ENCODE data around the gene EVI5.
"Not testable (repeated sequence)": the region's sequence is repeated elsewhere in the genome, so short reads cannot be mapped to it uniquely, and the experiment has no call there.

The EVI5 gene

GRCh38 chr1:92536211-92536979 is 248.5 kb downstream of the EVI5 start:
- Histone ChIP-seq H3K9ac (ENCODE audit: low read length) (no peak overlapping the region), H3K27me3 (replicated peaks; ENCODE audit: control insufficient read depth, insufficient read depth, low read length) (no peaks in the 10 kb centered on the region), H3K4me3 (ENCODE audit: low read length) (no peak overlapping the region), H3K4me1 (ENCODE audit: control insufficient read depth, insufficient read depth, low read length) (peaks cover 16% of the 10 kb centered on the region), H3K36me3 (ENCODE audit: control insufficient read depth, insufficient read depth, low read length, severe bottlenecking) (no peaks in the 10 kb centered on the region), H3K9me3 (ENCODE audit: control insufficient read depth, low read length) (no peaks in the 10 kb centered on the region)
- DNase-seq (ENCODE audit: low read depth): no peak

GRCh38 chr1:92532371-92532770 is 252.5 kb downstream of the EVI5 start:
- H3K9me3 ChIP-seq (ENCODE audit: control insufficient read depth, low read length); H3K9ac ChIP-seq (ENCODE audit: low read length); H3K36me3 ChIP-seq (ENCODE audit: control insufficient read depth, insufficient read depth, low read length, severe bottlenecking); H3K4me3 ChIP-seq (ENCODE audit: low read length); H3K4me1 ChIP-seq (ENCODE audit: control insufficient read depth, insufficient read depth, low read length); DNase-seq (ENCODE audit: low read depth); H3K27me3 ChIP-seq (replicated peaks; ENCODE audit: control insufficient read depth, insufficient read depth, low read length): not testable (repeated sequence)

GRCh38 chr1:92531939-92532338 is 253.0 kb downstream of the EVI5 start:
- not testable (repeated sequence) for H3K9me3 ChIP-seq (ENCODE audit: control insufficient read depth, low read length); H3K36me3 ChIP-seq (ENCODE audit: control insufficient read depth, insufficient read depth, low read length, severe bottlenecking); H3K4me3 ChIP-seq (ENCODE audit: low read length); DNase-seq (ENCODE audit: low read depth); H3K9ac ChIP-seq (ENCODE audit: low read length); H3K4me1 ChIP-seq (ENCODE audit: control insufficient read depth, insufficient read depth, low read length); H3K27me3 ChIP-seq (replicated peaks; ENCODE audit: control insufficient read depth, insufficient read depth, low read length)

- H3K4me1 ChIP-seq (ENCODE audit: control insufficient read depth, insufficient read depth, low read length): no peaks in the 10 kb centered on the region
- peaks cover 4% of the 10 kb centered on the region for H3K36me3 ChIP-seq (ENCODE audit: control insufficient read depth, insufficient read depth, low read length, severe bottlenecking)
- H3K9ac ChIP-seq (ENCODE audit: low read length): no peak overlapping the region
Measured at GRCh38 chr1:92527670-92528069, 257.2 kb downstream of the EVI5 start.

GRCh38 chr1:92524944-92525590 is 259.8 kb downstream of the EVI5 start:
- H3K4me3 ChIP-seq (ENCODE audit: low read length); H3K36me3 ChIP-seq (ENCODE audit: control insufficient read depth, insufficient read depth, low read length, severe bottlenecking); H3K27me3 ChIP-seq (replicated peaks; ENCODE audit: control insufficient read depth, insufficient read depth, low read length); H3K9me3 ChIP-seq (ENCODE audit: control insufficient read depth, low read length); H3K4me1 ChIP-seq (ENCODE audit: control insufficient read depth, insufficient read depth, low read length); DNase-seq (ENCODE audit: low read depth); H3K9ac ChIP-seq (ENCODE audit: low read length): not testable (repeated sequence)

More at GRCh38 chr1:92527670-92528069, 257.2 kb downstream of the EVI5 start:
- H3K4me3 ChIP-seq (ENCODE audit: low read length): no peak overlapping the region
- no peak for DNase-seq (ENCODE audit: low read depth)
- H3K27me3 ChIP-seq (replicated peaks; ENCODE audit: control insufficient read depth, insufficient read depth, low read length): no peaks in the 10 kb centered on the region
- H3K9me3 ChIP-seq (ENCODE audit: control insufficient read depth, low read length): no peaks in the 10 kb centered on the region

GRCh38 chr1:92519043-92519442 is 265.9 kb downstream of the EVI5 start:
- Histone ChIP-seq H3K4me1 (ENCODE audit: control insufficient read depth, insufficient read depth, low read length) (no peaks in the 10 kb centered on the region), H3K27me3 (replicated peaks; ENCODE audit: control insufficient read depth, insufficient read depth, low read length) (no peaks in the 10 kb centered on the region), H3K9ac (ENCODE audit: low read length) (no peak overlapping the region), H3K4me3 (ENCODE audit: low read length) (no peak overlapping the region), H3K9me3 (ENCODE audit: control insufficient read depth, low read length) (no peaks in the 10 kb centered on the region), H3K36me3 (ENCODE audit: control insufficient read depth, insufficient read depth, low read length, severe bottlenecking) (peaks cover 5% of the 10 kb centered on the region)
- DNase-seq (ENCODE audit: low read depth): no peak

- DNase-seq (ENCODE audit: low read depth): no peak
- Histone ChIP-seq H3K36me3 (ENCODE audit: control insufficient read depth, insufficient read depth, low read length, severe bottlenecking) (peaks cover 5% of the 10 kb centered on the region), H3K4me1 (ENCODE audit: control insufficient read depth, insufficient read depth, low read length) (no peaks in the 10 kb centered on the region), H3K9ac (ENCODE audit: low read length) (no peak overlapping the region), H3K27me3 (replicated peaks; ENCODE audit: control insufficient read depth, insufficient read depth, low read length) (no peaks in the 10 kb centered on the region), H3K4me3 (ENCODE audit: low read length) (no peak overlapping the region), H3K9me3 (ENCODE audit: control insufficient read depth, low read length) (no peaks in the 10 kb centered on the region)
Measured at GRCh38 chr1:92516574-92516973, 268.3 kb downstream of the EVI5 start.

GRCh38 chr1:92515796-92516201 is 269.1 kb downstream of the EVI5 start:
- no peaks in the 10 kb centered on the region for H3K27me3 ChIP-seq (replicated peaks; ENCODE audit: control insufficient read depth, insufficient read depth, low read length)
- no peaks in the 10 kb centered on the region for H3K4me1 ChIP-seq (ENCODE audit: control insufficient read depth, insufficient read depth, low read length)
- H3K36me3 ChIP-seq (ENCODE audit: control insufficient read depth, insufficient read depth, low read length, severe bottlenecking): peaks cover 5% of the 10 kb centered on the region
- no peak overlapping the region for H3K4me3 ChIP-seq (ENCODE audit: low read length)
- H3K9ac ChIP-seq (ENCODE audit: low read length): no peak overlapping the region
- H3K9me3 ChIP-seq (ENCODE audit: control insufficient read depth, low read length): no peaks in the 10 kb centered on the region
- no peak for DNase-seq (ENCODE audit: low read depth)

- H3K9ac ChIP-seq (ENCODE audit: low read length): no peak overlapping the region
- H3K36me3 ChIP-seq (ENCODE audit: control insufficient read depth, insufficient read depth, low read length, severe bottlenecking): no peaks in the 10 kb centered on the region
- H3K9me3 ChIP-seq (ENCODE audit: control insufficient read depth, low read length): no peaks in the 10 kb centered on the region
- no peaks in the 10 kb centered on the region for H3K27me3 ChIP-seq (replicated peaks; ENCODE audit: control insufficient read depth, insufficient read depth, low read length)
- no peak for DNase-seq (ENCODE audit: low read depth)
- no peak overlapping the region for H3K4me3 ChIP-seq (ENCODE audit: low read length)
- H3K4me1 ChIP-seq (ENCODE audit: control insufficient read depth, insufficient read depth, low read length): no peaks in the 10 kb centered on the region
Measured at GRCh38 chr1:92511541-92511940, 273.4 kb downstream of the EVI5 start.

- Histone ChIP-seq H3K27me3 (replicated peaks; ENCODE audit: control insufficient read depth, insufficient read depth, low read length) (no peaks in the 10 kb centered on the region), H3K4me1 (ENCODE audit: control insufficient read depth, insufficient read depth, low read length) (no peaks in the 10 kb centered on the region), H3K36me3 (ENCODE audit: control insufficient read depth, insufficient read depth, low read length, severe bottlenecking) (no peaks in the 10 kb centered on the region), H3K9ac (ENCODE audit: low read length) (no peak overlapping the region), H3K4me3 (ENCODE audit: low read length) (no peak overlapping the region), H3K9me3 (ENCODE audit: control insufficient read depth, low read length) (no peaks in the 10 kb centered on the region)
- DNase-seq (ENCODE audit: low read depth): no peak
Measured at GRCh38 chr1:92509619-92510018, 275.3 kb downstream of the EVI5 start.

GRCh38 chr1:92505015-92505692 is 279.8 kb downstream of the EVI5 start:
- no peak overlapping the region for H3K9ac ChIP-seq (ENCODE audit: low read length)
- H3K4me3 ChIP-seq (ENCODE audit: low read length): no peak overlapping the region
- no peak for DNase-seq (ENCODE audit: low read depth)
- no peaks in the 10 kb centered on the region for H3K27me3 ChIP-seq (replicated peaks; ENCODE audit: control insufficient read depth, insufficient read depth, low read length)
- no peaks in the 10 kb centered on the region for H3K36me3 ChIP-seq (ENCODE audit: control insufficient read depth, insufficient read depth, low read length, severe bottlenecking)
- H3K9me3 ChIP-seq (ENCODE audit: control insufficient read depth, low read length): no peaks in the 10 kb centered on the region
- H3K4me1 ChIP-seq (ENCODE audit: control insufficient read depth, insufficient read depth, low read length): peaks cover 7% of the 10 kb centered on the region
